Small intestine (tissue), 7 donors: ENCODE data around the gene HMCN2. TPM values are rescaled to one million over a fixed set of nuclear protein-coding genes. Genes with fewer than 3 reads are reported as not detected.
A peak's percentile ranks its signal among the peaks of the same experiment; 100 is the strongest.

Experiments
- DNase-seq, 2 donors: peaks; one replicate each; pipeline versions ENCODE4 v3.0.0 to v3.0.0-alpha.2; 2013
- FAIRE-seq: peaks from 2 replicates; lab custom pipeline; 2012; peaks lifted over from hg19 to GRCh38; lab: Jason Lieb, UNC
- H3K27ac ChIP-seq, 3 donors: one replicate each; pipeline ENCODE4 v1.5.1; 2013; ENCODE audit warnings: low read length in 2 of 3, mild to moderate bottlenecking in 2 of 3, control low read depth in 1 of 3, inconsistent platforms in 1 of 3, low read depth in 1 of 3, moderate library complexity in 1 of 3
- H3K27me3 ChIP-seq, 3 donors: one replicate each; pipeline ENCODE4 v1.6.1; 2013; ENCODE audit warnings: low read length in 3 of 3, inconsistent platforms in 1 of 3; ENCODE audit not compliant: control insufficient read depth in 3 of 3, insufficient read depth in 3 of 3
- H3K36me3 ChIP-seq, 3 donors: one replicate each; pipeline ENCODE4 v1.6.1; 2013; ENCODE audit warnings: low read length in 3 of 3, inconsistent platforms in 1 of 3, low read depth in 1 of 3, mild to moderate bottlenecking in 1 of 3, moderate library complexity in 1 of 3; ENCODE audit not compliant: control insufficient read depth in 3 of 3, insufficient read depth in 2 of 3
- H3K4me1 ChIP-seq, 3 donors: one replicate each; pipeline ENCODE4 v1.6.1; 2013; ENCODE audit warnings: low read length in 2 of 3, inconsistent platforms in 1 of 3, low read depth in 1 of 3, mild to moderate bottlenecking in 1 of 3, moderate library complexity in 1 of 3; ENCODE audit not compliant: control insufficient read depth in 3 of 3, insufficient read depth in 2 of 3
- H3K4me3 ChIP-seq, 3 donors: one replicate each; pipeline ENCODE4 v1.5.1; 2013; ENCODE audit warnings: low read length in 3 of 3, control low read depth in 1 of 3, inconsistent platforms in 1 of 3, low read depth in 1 of 3, mild to moderate bottlenecking in 1 of 3, moderate library complexity in 1 of 3
- H3K9me3 ChIP-seq, 2 donors: one replicate each; pipeline ENCODE4 v1.6.1; 2013; ENCODE audit warnings: low read depth in 1 of 2, low read length in 1 of 2; ENCODE audit not compliant: control insufficient read depth in 2 of 2, insufficient read depth in 1 of 2
- WGBS, 3 donors: extraction: QIAGEN DNeasy Blood & Tissue Kit; methylation state at CpG; one replicate each; pipeline ENCODE4 v1.1.7; 2013; 5-methylcytosine and 5-hydroxymethylcytosine counted together
- polyA plus RNA-seq, 4 donors: library from polyadenylated mRNA; stranded (reverse) in 3 of 4; unstranded in 1 of 4; fragments of 200-250 nt in 3 of 4; fragments of 120-200 nt in 1 of 4; gene quantifications; one replicate each; pipeline versions ENCODE4 v1.2.1 to v1.2.3, GENCODE V29; 2013
- donor health status: healthy with polysubstance abuse.
- donor health status: control.
- donor health status: control.
- donor health status: Bipolar disorder and iron deficiency.
- donor health status: healthy.

HMCN2 gene
- polyA plus RNA-seq, 4 donors = 1.1 to 19.4 (median 10.6) TPM; not detected in 1

GRCh38 chr9:130414081-130414731 lies 148.6 kb downstream of the HMCN2 start:
- Histone ChIP-seq H3K4me3 (no peak overlapping the region), H3K27ac (no peak overlapping the region), H3K9me3 (peaks cover 0 to 3% of the 10 kb centered on the region in 2 donors), H3K4me1 (peaks cover 0 to 22% (median 0%) of the 10 kb centered on the region in 3 donors), H3K36me3 (peaks cover 0 to 20% (median 0%) of the 10 kb centered on the region in 3 donors), H3K27me3 (no peaks in the 10 kb centered on the region)
- FAIRE-seq = no peak
- DNase-seq = peak in 1 of 2 donors; percentile 16
- 69 to 82% (median 74%) methylated on average over 12 of the region's 12 CpGs for WGBS, 3 donors

- no peaks in the 10 kb centered on the region for H3K27me3 ChIP-seq
- H3K27ac ChIP-seq = peak overlapping the region in 1 of 3 donors; percentile 42
- WGBS, 3 donors = 59 to 72% (median 67%) methylated on average over 11 of the region's 11 CpGs
- no peak for FAIRE-seq
- H3K4me3 ChIP-seq = no peak overlapping the region
- peaks cover 0 to 15% (median 0%) of the 10 kb centered on the region in 3 donors for H3K36me3 ChIP-seq
- DNase-seq = peak in 1 of 2 donors; percentile 39
- H3K9me3 ChIP-seq = peaks cover 0 to 3% of the 10 kb centered on the region in 2 donors
- H3K4me1 ChIP-seq = peaks cover 0 to 22% (median 0%) of the 10 kb centered on the region in 3 donors
Observed at GRCh38 chr9:130414910-130415746, 149.6 kb downstream of the HMCN2 start.

GRCh38 chr9:130417602-130418001 lies 152.0 kb downstream of the HMCN2 start:
- H3K27me3 ChIP-seq = no peaks in the 10 kb centered on the region
- FAIRE-seq = no peak
- H3K9me3 ChIP-seq = peaks cover 0 to 3% of the 10 kb centered on the region in 2 donors
- peaks cover 0 to 21% (median 0%) of the 10 kb centered on the region in 3 donors for H3K36me3 ChIP-seq
- H3K27ac ChIP-seq = no peak overlapping the region
- H3K4me1 ChIP-seq = peaks cover 0 to 2% (median 0%) of the 10 kb centered on the region in 3 donors
- DNase-seq = no peak
- 73 to 79% (median 76%) methylated on average over 5 of the region's 5 CpGs for WGBS, 3 donors
- no peak overlapping the region for H3K4me3 ChIP-seq

GRCh38 chr9:130418776-130419175 lies 153.2 kb downstream of the HMCN2 start:
- peaks cover 0 to 32% (median 0%) of the 10 kb centered on the region in 3 donors for H3K36me3 ChIP-seq
- H3K4me3 ChIP-seq = no peak overlapping the region
- DNase-seq = no peak
- H3K4me1 ChIP-seq = peaks cover 0 to 9% (median 0%) of the 10 kb centered on the region in 3 donors
- WGBS, 3 donors = 90 to 93% (median 91%) methylated on average over 18 of the region's 18 CpGs
- no peak for FAIRE-seq
- peaks cover 0 to 3% of the 10 kb centered on the region in 2 donors for H3K9me3 ChIP-seq
- H3K27ac ChIP-seq = no peak overlapping the region
- H3K27me3 ChIP-seq = no peaks in the 10 kb centered on the region

GRCh38 chr9:130419521-130420035 lies 154.0 kb downstream of the HMCN2 start:
- no peak overlapping the region for H3K27ac ChIP-seq
- H3K9me3 ChIP-seq = peaks cover 0 to 3% of the 10 kb centered on the region in 2 donors
- no peak overlapping the region for H3K4me3 ChIP-seq
- H3K36me3 ChIP-seq = peaks cover 0 to 31% (median 0%) of the 10 kb centered on the region in 3 donors
- H3K27me3 ChIP-seq = no peaks in the 10 kb centered on the region
- FAIRE-seq (no peak), DNase-seq (no peak)
- WGBS, 3 donors = 79 to 93% (median 86%) methylated on average over 8 of the region's 8 CpGs
- peaks cover 0 to 14% (median 0%) of the 10 kb centered on the region in 3 donors for H3K4me1 ChIP-seq

GRCh38 chr9:130421154-130421801 lies 155.7 kb downstream of the HMCN2 start:
- DNase-seq = no peak
- Histone ChIP-seq H3K36me3 (peaks cover 0 to 33% (median 0%) of the 10 kb centered on the region in 3 donors), H3K4me1 (peaks cover 1 to 29% (median 5%) of the 10 kb centered on the region in 3 donors), H3K27me3 (no peaks in the 10 kb centered on the region), H3K4me3 (no peak overlapping the region), H3K9me3 (peaks cover 0 to 3% of the 10 kb centered on the region in 2 donors), H3K27ac (no peak overlapping the region)
- FAIRE-seq = no peak
- 72 to 73% (median 73%) methylated on average over 17 of the region's 17 CpGs for WGBS, 3 donors

- peaks cover 0 to 3% of the 10 kb centered on the region in 2 donors for H3K9me3 ChIP-seq
- no peak for DNase-seq
- H3K4me1 ChIP-seq = peaks cover 3 to 34% (median 7%) of the 10 kb centered on the region in 3 donors
- peaks cover 0 to 33% (median 0%) of the 10 kb centered on the region in 3 donors for H3K36me3 ChIP-seq
- H3K27ac ChIP-seq = no peak overlapping the region
- FAIRE-seq = no peak
- H3K27me3 ChIP-seq = no peaks in the 10 kb centered on the region
- no peak overlapping the region for H3K4me3 ChIP-seq
- 72 to 79% (median 74%) methylated on average over 13 of the region's 13 CpGs for WGBS, 3 donors
Observed at GRCh38 chr9:130421802-130422276, 156.3 kb downstream of the HMCN2 start.
